ENCODE results near the gene SHLD1.

Gene SHLD1

DNA sequence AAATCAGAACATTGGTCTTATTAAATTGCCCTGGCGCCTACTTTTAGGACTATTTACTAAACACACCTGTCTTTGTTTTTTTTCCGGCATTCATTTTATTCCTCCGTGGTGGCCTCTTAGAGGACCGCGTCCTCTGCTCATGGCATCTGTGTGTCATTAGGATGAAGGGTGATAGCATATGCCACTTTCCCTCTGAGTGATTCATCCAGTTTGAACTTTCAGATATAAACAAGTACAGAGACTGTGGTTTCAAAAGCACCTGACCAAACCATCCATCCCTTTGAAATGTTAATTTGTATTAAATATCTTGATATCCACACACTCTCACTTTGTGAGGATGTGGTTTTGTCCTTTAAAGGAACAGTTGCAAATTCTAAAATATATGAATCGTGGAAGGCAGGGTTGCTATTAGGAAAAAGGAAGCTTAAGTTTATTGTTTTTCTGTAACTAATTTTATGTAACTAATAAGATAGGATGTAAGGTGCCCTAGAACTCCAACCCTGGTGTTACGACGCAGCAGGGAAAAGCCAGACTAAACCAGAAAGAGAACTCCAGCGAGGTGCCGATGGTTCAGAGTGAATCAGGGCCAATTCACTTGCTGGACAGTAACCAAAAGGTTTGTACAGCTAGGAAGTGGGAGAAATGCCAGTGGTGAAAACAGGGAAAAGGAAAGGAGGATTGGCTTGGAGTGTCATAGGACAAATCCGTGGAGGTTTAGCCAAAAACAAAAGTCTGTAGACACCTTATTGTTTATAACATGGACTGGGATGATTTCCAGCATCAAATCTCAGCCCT is 98.7 kb downstream of the SHLD1 start:
- H3K27me3 ChIP-seq (ENCODE audit: control insufficient read depth, insufficient read depth, low read length) = no peaks in the 10 kb centered on the region
- no peak overlapping the region for H3K4me3 ChIP-seq (ENCODE audit: low read length)
- no peaks in the 10 kb centered on the region for H3K9me3 ChIP-seq (ENCODE audit: control insufficient read depth, low read length)
- H3K4me1 ChIP-seq (ENCODE audit: control insufficient read depth, insufficient read depth, low read length) = peaks cover 19% of the 10 kb centered on the region
- no peak overlapping the region for H3K9ac ChIP-seq (ENCODE audit: low read length)
- no peaks in the 10 kb centered on the region for H3K36me3 ChIP-seq (ENCODE audit: control insufficient read depth, insufficient read depth, low read length)

DNA sequence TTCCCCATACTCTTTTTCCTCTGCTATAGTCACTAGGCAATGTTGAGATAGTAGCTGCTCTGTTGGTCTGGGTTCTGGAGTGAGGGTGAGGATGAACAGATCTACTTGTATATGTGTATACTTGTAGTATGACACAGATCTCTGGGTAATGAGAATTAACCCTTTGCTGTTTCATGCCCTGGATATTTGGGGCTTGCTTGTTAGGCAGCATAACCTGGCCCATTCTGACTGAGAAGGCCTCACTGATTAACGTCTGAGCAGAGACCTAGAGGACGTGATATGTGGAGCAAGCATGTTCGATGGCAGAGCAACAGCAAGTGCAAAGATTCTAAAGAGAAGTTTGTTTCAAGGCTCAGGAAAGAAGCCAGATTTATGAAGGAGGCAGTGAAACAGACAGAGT is 105.7 kb downstream of the SHLD1 start:
- no peaks in the 10 kb centered on the region for H3K36me3 ChIP-seq (ENCODE audit: control insufficient read depth, insufficient read depth, low read length)
- no peak overlapping the region for H3K9ac ChIP-seq (ENCODE audit: low read length)
- H3K9me3 ChIP-seq (ENCODE audit: control insufficient read depth, low read length) = no peaks in the 10 kb centered on the region
- no peaks in the 10 kb centered on the region for H3K27me3 ChIP-seq (ENCODE audit: control insufficient read depth, insufficient read depth, low read length)
- H3K4me3 ChIP-seq (ENCODE audit: low read length) = no peak overlapping the region
- H3K4me1 ChIP-seq (ENCODE audit: control insufficient read depth, insufficient read depth, low read length) = no peaks in the 10 kb centered on the region

DNA sequence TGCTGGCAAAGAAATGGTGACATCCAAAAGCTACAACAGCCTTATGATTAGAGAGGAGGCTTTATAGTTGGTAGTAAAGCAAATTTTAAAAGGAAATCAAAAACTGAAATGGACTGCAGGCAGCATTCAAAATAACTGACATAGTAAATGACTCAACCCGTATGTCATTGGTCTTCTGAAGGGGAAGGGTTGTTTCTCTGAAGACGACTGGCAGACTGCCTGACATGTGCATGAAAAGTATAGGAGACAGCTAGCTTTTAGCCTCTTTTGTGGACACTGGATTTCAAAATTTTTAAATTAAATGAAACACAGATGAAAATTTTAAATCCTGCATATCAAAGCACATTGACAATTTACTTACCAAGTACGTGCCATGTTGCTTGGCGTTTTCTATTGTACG is 109.4 kb downstream of the SHLD1 start:
- Histone ChIP-seq H3K27me3 (ENCODE audit: control insufficient read depth, insufficient read depth, low read length) (no peaks in the 10 kb centered on the region), H3K36me3 (ENCODE audit: control insufficient read depth, insufficient read depth, low read length) (no peaks in the 10 kb centered on the region), H3K4me1 (ENCODE audit: control insufficient read depth, insufficient read depth, low read length) (no peaks in the 10 kb centered on the region), H3K9me3 (ENCODE audit: control insufficient read depth, low read length) (no peaks in the 10 kb centered on the region), H3K9ac (ENCODE audit: low read length) (no peak overlapping the region), H3K4me3 (ENCODE audit: low read length) (no peak overlapping the region)

DNA sequence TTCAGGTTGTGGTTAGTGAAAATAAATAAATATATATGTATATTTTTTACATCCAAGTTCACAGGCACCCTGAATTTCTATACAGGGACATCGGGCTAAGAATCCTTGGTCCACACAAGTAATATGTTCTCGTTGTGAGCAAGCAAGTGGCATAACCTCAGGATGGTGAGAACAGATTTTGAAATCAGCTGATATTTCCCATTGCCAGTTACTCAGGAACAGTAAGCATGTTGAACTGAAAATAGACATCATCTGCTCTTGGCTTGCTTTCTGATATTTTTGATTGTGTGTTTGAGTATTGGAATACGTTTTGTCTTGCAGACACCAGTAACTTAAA is 112.5 kb downstream of the SHLD1 start:
- no peak overlapping the region for H3K9ac ChIP-seq (ENCODE audit: low read length)
- H3K36me3 ChIP-seq (ENCODE audit: control insufficient read depth, insufficient read depth, low read length) = no peaks in the 10 kb centered on the region
- no peak overlapping the region for H3K4me3 ChIP-seq (ENCODE audit: low read length)
- H3K27me3 ChIP-seq (ENCODE audit: control insufficient read depth, insufficient read depth, low read length) = no peaks in the 10 kb centered on the region
- H3K9me3 ChIP-seq (ENCODE audit: control insufficient read depth, low read length) = no peaks in the 10 kb centered on the region
- H3K4me1 ChIP-seq (ENCODE audit: control insufficient read depth, insufficient read depth, low read length) = no peaks in the 10 kb centered on the region

DNA sequence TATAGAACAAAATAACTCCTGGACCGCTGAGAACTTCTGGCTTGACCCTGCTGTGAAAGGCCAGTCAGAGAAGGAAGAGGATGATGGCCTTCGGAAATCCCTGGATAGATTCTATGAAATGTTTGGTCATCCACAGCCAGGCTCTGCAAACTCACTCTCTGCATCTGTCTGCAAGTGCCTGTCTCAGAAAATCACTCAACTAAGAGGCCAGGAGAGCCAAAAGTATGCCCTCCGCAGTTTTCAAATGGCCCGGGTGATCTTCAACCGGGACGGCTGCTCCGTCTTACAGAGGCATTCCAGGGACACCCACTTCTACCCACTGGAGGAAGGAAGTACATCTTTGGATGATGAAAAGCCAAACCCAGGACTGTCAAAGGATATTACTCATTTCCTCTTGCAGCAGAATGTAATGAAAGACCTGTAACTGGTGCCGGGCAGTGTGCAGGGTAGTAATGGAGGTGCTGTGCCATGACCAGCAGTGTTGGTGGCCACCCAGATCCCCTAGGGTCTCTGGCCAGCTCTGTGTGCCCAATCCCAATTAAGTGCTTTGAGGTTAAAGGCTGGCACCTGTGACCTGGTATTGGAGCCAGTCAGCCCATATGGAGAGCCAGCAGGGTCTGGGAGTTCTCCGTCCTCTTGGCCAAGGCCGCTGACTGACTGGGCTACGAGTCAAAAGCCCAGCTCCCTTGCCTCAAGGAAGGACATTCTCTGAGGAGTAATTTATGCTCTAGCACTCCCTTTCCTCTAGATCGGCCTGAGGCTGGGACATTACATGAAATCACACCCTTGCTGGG is 113.0 kb downstream of the SHLD1 start:
- H3K9ac ChIP-seq (ENCODE audit: low read length) = no peak overlapping the region
- no peaks in the 10 kb centered on the region for H3K4me1 ChIP-seq (ENCODE audit: control insufficient read depth, insufficient read depth, low read length)
- H3K27me3 ChIP-seq (ENCODE audit: control insufficient read depth, insufficient read depth, low read length) = no peaks in the 10 kb centered on the region
- H3K4me3 ChIP-seq (ENCODE audit: low read length) = no peak overlapping the region
- H3K36me3 ChIP-seq (ENCODE audit: control insufficient read depth, insufficient read depth, low read length) = no peaks in the 10 kb centered on the region
- no peaks in the 10 kb centered on the region for H3K9me3 ChIP-seq (ENCODE audit: control insufficient read depth, low read length)

DNA sequence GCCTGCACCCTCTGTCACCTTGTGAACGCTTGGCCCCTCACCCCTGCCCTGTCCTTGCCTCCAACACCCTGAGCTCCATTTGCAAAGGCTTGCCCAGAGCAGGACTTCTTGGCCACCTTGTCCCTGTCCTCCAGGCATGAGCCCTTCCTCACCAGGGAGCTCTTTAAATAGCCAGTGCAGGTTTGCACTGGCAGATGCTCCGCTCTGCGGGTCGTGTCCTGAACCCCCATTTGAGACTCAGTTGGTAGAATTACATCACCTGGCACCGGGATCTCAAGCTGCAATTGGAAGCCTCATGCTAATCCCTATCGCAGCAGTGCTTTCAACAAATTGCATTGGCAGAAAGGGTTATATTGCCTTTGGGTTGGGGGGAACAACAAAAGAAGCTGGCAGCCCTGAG is 114.2 kb downstream of the SHLD1 start:
- Histone ChIP-seq H3K4me3 (ENCODE audit: low read length) (no peak overlapping the region), H3K27me3 (ENCODE audit: control insufficient read depth, insufficient read depth, low read length) (no peaks in the 10 kb centered on the region), H3K36me3 (ENCODE audit: control insufficient read depth, insufficient read depth, low read length) (no peaks in the 10 kb centered on the region)

DNA sequence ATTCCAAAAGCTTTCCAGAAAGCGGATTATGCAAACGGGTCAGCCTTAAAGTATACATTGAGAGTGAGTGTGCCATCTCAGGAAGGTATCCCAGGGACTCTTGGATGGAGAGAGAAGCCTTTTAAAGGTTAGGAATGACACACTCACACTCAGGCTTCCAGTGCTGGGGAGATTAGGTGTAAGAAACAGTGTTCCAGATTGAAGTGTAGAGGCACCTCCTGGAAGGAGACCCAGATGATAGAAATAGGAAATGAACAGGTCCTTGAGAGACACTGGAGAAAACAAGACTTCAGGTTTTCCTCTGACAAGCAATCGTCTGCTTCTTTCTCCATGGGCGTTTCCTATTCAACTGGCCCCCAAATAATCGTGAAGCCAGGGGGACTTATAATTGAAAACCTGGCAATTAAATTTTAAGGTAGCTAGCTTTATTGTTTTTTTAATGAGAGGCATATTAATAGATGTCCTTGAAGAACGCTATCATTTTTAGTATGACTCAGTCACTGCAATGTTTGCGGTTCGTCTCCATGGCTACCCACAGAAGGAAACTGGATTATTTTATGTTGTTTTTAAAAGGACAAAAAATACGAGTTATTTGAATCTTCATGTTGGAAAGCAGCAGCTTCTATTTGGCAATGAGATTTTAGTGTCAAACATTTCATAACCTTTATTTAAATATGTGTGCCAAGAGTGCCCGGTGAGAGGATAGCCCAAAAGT is 114.8 kb downstream of the SHLD1 start:
- H3K4me1 ChIP-seq (ENCODE audit: control insufficient read depth, insufficient read depth, low read length) = no peaks in the 10 kb centered on the region
- H3K9ac ChIP-seq (ENCODE audit: low read length) = no peak overlapping the region
- no peak overlapping the region for H3K4me3 ChIP-seq (ENCODE audit: low read length)
- no peaks in the 10 kb centered on the region for H3K9me3 ChIP-seq (ENCODE audit: control insufficient read depth, low read length)
- H3K27me3 ChIP-seq (ENCODE audit: control insufficient read depth, insufficient read depth, low read length) = no peaks in the 10 kb centered on the region
- H3K36me3 ChIP-seq (ENCODE audit: control insufficient read depth, insufficient read depth, low read length) = no peaks in the 10 kb centered on the region

More for the DNA sequence above, 114.2 kb downstream of the SHLD1 start:
- H3K4me1 ChIP-seq (ENCODE audit: control insufficient read depth, insufficient read depth, low read length) = no peaks in the 10 kb centered on the region
- no peaks in the 10 kb centered on the region for H3K9me3 ChIP-seq (ENCODE audit: control insufficient read depth, low read length)
- no peak overlapping the region for H3K9ac ChIP-seq (ENCODE audit: low read length)

DNA sequence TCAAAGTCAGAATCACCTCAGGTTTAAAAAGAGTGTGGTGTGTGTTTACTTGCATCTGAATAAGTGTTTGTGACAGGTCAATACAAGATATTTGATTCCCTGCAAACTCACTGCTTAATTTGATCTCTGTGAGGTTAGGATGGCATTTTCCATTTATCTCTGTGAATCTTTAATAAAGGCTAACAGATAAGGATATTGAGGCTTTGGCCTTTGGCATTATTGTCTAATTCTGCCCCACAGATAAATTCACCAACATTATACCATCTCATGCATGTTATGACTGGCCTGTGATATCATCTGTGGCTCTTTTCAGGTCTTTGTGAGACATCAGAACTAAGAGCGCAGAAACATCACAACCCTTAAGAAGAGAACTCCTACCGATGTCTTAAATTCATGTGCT is 115.4 kb downstream of the SHLD1 start:
- H3K9ac ChIP-seq (ENCODE audit: low read length) = no peak overlapping the region
- H3K36me3 ChIP-seq (ENCODE audit: control insufficient read depth, insufficient read depth, low read length) = no peaks in the 10 kb centered on the region
- H3K9me3 ChIP-seq (ENCODE audit: control insufficient read depth, low read length) = no peaks in the 10 kb centered on the region
- no peak overlapping the region for H3K4me3 ChIP-seq (ENCODE audit: low read length)
- no peaks in the 10 kb centered on the region for H3K27me3 ChIP-seq (ENCODE audit: control insufficient read depth, insufficient read depth, low read length)
- no peaks in the 10 kb centered on the region for H3K4me1 ChIP-seq (ENCODE audit: control insufficient read depth, insufficient read depth, low read length)

DNA sequence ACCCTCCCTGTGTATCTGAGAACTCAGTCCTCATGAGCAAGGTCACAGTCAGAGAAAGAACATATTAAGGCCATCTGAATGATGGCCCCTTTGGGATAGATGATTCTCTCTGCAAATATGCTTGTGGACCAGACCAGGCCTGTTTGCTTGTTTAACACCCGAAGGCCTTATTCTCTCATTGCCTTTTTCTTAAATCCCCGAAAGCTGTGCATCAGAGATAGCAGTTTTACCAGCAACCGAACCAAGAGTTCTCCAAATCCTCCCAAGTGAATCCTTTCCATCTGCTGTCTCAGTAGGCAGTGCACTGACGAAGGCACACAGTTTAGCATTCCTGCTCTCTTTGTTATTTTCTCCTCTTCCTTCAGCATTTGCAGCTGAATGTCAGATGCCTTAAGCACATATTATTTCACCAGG is 120.4 kb downstream of the SHLD1 start:
- no peaks in the 10 kb centered on the region for H3K27me3 ChIP-seq (ENCODE audit: control insufficient read depth, insufficient read depth, low read length)
- H3K9ac ChIP-seq (ENCODE audit: low read length) = no peak overlapping the region
- H3K4me3 ChIP-seq (ENCODE audit: low read length) = no peak overlapping the region
- H3K4me1 ChIP-seq (ENCODE audit: control insufficient read depth, insufficient read depth, low read length) = no peaks in the 10 kb centered on the region
- H3K9me3 ChIP-seq (ENCODE audit: control insufficient read depth, low read length) = no peaks in the 10 kb centered on the region
- H3K36me3 ChIP-seq (ENCODE audit: control insufficient read depth, insufficient read depth, low read length) = no peaks in the 10 kb centered on the region

DNA sequence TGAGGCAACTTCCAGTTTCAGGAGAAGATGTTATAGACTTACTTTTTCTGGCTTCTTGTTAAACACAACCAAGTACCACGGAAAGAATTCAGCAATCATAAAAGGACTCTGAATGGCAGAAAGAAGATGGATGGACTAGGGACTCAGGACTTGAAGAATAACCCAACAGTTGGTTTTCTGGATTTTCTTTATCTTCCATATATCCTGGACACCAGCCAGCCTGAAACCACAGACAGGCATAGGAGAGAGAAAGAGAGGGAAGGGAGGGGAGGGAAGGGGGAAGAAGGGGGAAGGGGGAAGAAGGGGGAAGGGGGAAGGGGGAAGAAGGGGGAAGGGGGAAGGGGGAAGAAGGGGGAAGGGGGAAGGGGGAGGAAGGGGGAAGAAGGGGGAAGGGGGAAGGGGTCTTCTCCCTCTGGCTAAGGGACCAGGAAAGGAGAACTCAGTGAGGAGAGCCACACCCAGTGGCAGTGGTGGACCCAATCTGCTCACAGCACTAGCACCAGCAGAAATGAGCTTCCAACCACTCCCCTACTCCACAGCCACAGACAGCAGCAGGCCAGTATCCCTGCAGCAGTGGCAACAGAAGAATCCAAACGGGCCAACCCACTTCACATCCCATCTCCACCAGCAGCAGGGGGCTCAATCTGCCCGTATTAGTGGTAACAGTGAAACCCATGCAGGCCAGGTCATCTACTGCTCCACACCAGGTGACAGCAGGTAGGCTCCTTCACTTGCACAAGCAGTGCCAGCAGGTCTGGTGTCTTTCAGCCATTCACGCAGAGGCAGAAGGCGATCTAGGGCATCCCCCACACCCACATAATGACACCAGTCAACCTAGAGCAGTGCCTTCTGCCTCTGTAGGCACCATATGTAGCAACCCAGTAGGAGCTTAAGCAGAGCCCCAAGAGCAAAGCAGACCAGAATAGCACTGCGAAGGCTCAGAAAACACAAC is 121.5 kb downstream of the SHLD1 start:
- Histone ChIP-seq H3K36me3 (ENCODE audit: control insufficient read depth, insufficient read depth, low read length) (no peaks in the 10 kb centered on the region), H3K4me3 (ENCODE audit: low read length) (no peak overlapping the region), H3K27me3 (ENCODE audit: control insufficient read depth, insufficient read depth, low read length) (no peaks in the 10 kb centered on the region)

DNA sequence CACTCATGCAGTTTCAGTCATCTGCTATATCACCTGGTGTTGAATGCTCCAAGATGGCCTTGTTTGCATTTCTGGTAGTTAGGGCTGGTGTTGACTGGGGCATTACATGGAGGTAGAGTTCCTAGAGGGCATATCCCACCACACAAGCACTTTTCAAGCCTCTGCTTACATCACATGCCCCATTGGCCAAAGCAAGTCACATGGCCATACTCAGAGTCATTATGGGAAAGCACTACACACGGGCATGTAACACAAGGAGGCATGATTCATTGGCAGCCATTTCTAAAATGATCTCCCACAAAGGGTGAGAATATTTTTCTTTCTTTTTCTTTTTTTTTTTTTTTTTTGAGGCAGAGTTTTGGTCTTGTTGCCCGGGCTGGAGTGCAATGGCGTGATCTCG is 126.9 kb downstream of the SHLD1 start:
- H3K36me3 ChIP-seq (ENCODE audit: control insufficient read depth, insufficient read depth, low read length) = no peaks in the 10 kb centered on the region
- no peaks in the 10 kb centered on the region for H3K4me1 ChIP-seq (ENCODE audit: control insufficient read depth, insufficient read depth, low read length)
- H3K9ac ChIP-seq (ENCODE audit: low read length) = no peak overlapping the region
- H3K4me3 ChIP-seq (ENCODE audit: low read length) = no peak overlapping the region
- H3K9me3 ChIP-seq (ENCODE audit: control insufficient read depth, low read length) = no peaks in the 10 kb centered on the region
- H3K27me3 ChIP-seq (ENCODE audit: control insufficient read depth, insufficient read depth, low read length) = no peaks in the 10 kb centered on the region

More for the DNA sequence above, 121.5 kb downstream of the SHLD1 start:
- Histone ChIP-seq H3K4me1 (ENCODE audit: control insufficient read depth, insufficient read depth, low read length) (no peaks in the 10 kb centered on the region), H3K9me3 (ENCODE audit: control insufficient read depth, low read length) (no peaks in the 10 kb centered on the region), H3K9ac (ENCODE audit: low read length) (no peak overlapping the region)

Measured in mucosa of stomach (tissue), 1 donor.